Fibroblast of lung (primary cell): Measurements from ENCODE around the gene GSE1. TPM values are rescaled to one million over a fixed set of nuclear protein-coding genes. Genes with fewer than 3 reads are reported as not detected.

Source experiments
- DNase-seq, 2 donors: peaks; one replicate each; pipeline versions ENCODE4 v3.0.0 to v3.0.0-alpha.2; 2010; ENCODE audit warnings: low read depth in 2 of 2
- H2AFZ ChIP-seq: 2 replicates; pipeline ENCODE4 v1.5.1; 2012; ENCODE audit warnings: low read length, control low read depth, inconsistent platforms
- H3K27ac ChIP-seq: 2 replicates; pipeline ENCODE4 v1.5.1; 2011; ENCODE audit warnings: low read length, control low read depth; ENCODE audit not compliant: insufficient read depth
- H3K27me3 ChIP-seq: 2 replicates; pipeline ENCODE4 v1.5.1; 2011; ENCODE audit warnings: mild to moderate bottlenecking, low read length; ENCODE audit not compliant: control insufficient read depth, insufficient read depth
- H3K36me3 ChIP-seq: 2 replicates; pipeline ENCODE4 v1.5.1; 2011; ENCODE audit warnings: low read length; ENCODE audit not compliant: control insufficient read depth, insufficient read depth
- H3K4me1 ChIP-seq: 2 replicates; pipeline ENCODE4 v1.5.1; 2011; ENCODE audit warnings: low read length; ENCODE audit not compliant: control insufficient read depth, insufficient read depth; ENCODE audit errors: extremely low read depth
- H3K4me2 ChIP-seq: 2 replicates; pipeline ENCODE4 v1.5.1; 2011; ENCODE audit warnings: low read length, control low read depth; ENCODE audit not compliant: insufficient read depth; ENCODE audit errors: extremely low read depth
- H3K4me3 ChIP-seq, 4 experiments: fragments of 200-600 bp in 1 of 4; sonication (generic) in 1 of 4; replicated peaks in 1 of 4; 2 replicates each; pipeline ENCODE4 v1.5.1; 2011 to 2016; ENCODE audit warnings: low read length in 4 of 4, low read depth in 3 of 4, mild to moderate bottlenecking in 3 of 4, control low read depth in 2 of 4, inconsistent platforms in 1 of 4, mixed read lengths in 1 of 4; ENCODE audit not compliant: insufficient read depth in 1 of 4; ENCODE audit errors: control extremely low read depth in 1 of 4
- H3K79me2 ChIP-seq: 2 replicates; pipeline ENCODE4 v1.5.1; 2012; ENCODE audit warnings: mild to moderate bottlenecking, low read length, inconsistent platforms; ENCODE audit not compliant: control insufficient read depth, insufficient read depth
- H3K9ac ChIP-seq: 2 replicates; pipeline ENCODE4 v1.5.1; 2011; ENCODE audit warnings: mild to moderate bottlenecking, low read length, control low read depth; ENCODE audit not compliant: insufficient read depth
- H3K9me3 ChIP-seq: 2 replicates; pipeline ENCODE4 v1.5.1; 2012; ENCODE audit warnings: low read depth, low read length; ENCODE audit not compliant: control insufficient read depth, insufficient read depth
- H4K20me1 ChIP-seq: 2 replicates; pipeline ENCODE4 v1.5.1; 2011; ENCODE audit warnings: low read length; ENCODE audit not compliant: control insufficient read depth, insufficient read depth; ENCODE audit errors: extremely low read depth
- EZH2 ChIP-seq: IDR thresholded peaks from 2 replicates; pipeline ENCODE4 v1.5.1; 2012; ENCODE audit warnings: low read length, control low read depth, mild to moderate bottlenecking; ENCODE audit errors: missing control alignments
- polyA plus RNA-seq, 2 donors: library from polyadenylated mRNA; depleted of rRNA in 1 of 2; stranded (reverse) in 1 of 2; unstranded in 1 of 2; fragments of >200 nt; gene quantifications; 2 replicates each; pipeline ENCODE4 v1.2.1, GENCODE V29; 2011 to 2012; ENCODE audit warnings: missing spikeins in 1 of 2
- total RNA-seq: library from RNA; depleted of rRNA; stranded (reverse); fragments of >200 nt; gene quantifications from 2 replicates; pipeline ENCODE4 v1.2.1, GENCODE V29; 2014
- TF ChIP-seq, protein P1 (sequence below), 2 donors: IDR thresholded peaks in 1 of 2; conservative IDR thresholded peaks in 1 of 2; 1 replicate in 1 of 2; 2 replicates in 1 of 2; pipeline ENCODE4 v1.5.1; 2011 to 2012; ENCODE audit warnings: low read length in 2 of 2, control low read depth in 1 of 2, inconsistent platforms in 1 of 2, low read depth in 1 of 2, mild to moderate bottlenecking in 1 of 2

Gene GSE1
- total and polyA plus RNA-seq, 2 donors (not counting 1 experiment from before 2014, with no cell fraction given): 11.0 to 35.7 TPM

DNA sequence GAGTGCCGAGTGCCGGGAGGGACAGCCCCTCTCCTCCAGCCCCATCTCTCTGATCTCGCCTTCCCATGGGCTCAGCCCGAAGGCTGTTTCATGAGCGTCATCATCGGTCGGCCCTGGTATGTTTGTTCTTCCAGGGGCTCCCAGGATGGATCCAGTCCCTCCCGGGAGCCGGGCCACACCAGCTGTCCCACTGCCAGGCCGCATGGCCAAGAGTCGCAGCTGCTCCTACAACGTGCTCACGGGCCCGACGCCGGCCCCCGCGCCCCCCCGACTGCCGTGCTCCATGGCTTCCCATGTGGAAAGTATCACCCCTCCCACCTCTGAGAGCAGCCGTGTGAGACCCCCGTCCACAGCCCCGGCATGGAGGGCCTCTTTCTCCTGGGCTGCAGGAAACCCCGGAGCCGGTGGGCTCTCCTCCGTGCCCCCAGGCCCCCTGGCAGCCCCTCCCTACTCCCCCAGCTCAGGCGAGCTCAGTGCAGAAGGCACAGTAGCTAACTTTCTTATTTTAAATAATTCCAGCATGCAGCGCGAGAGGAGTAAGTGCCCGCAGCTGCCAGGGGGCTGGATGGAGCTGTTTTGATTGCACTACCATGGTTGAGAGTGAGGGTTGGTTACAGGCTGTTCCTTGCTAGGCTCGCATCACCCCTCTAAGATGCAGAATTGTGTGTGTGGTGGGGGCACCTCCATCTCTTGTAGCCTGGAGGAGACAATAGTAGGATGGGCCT is 26.6 kb upstream of the GSE1 start:
- Histone ChIP-seq H3K27ac (peak overlapping the region; percentile 7), H3K4me3 (no peak overlapping the region), H3K9me3 (no peaks in the 10 kb centered on the region), H3K4me1 (peaks cover 6% of the 10 kb centered on the region), H3K9ac (no peak overlapping the region), H2AFZ (no peak overlapping the region), H4K20me1 (peaks cover 2% of the 10 kb centered on the region), H3K36me3 (no peaks in the 10 kb centered on the region), H3K79me2 (peaks cover 13% of the 10 kb centered on the region), H3K27me3 (no peaks in the 10 kb centered on the region), H3K4me2 (no peak overlapping the region)
- DNase-seq: peak; percentile 39 to 69
- no peak for TF ChIP-seq EZH2
- TF ChIP-seq, protein P1, sequence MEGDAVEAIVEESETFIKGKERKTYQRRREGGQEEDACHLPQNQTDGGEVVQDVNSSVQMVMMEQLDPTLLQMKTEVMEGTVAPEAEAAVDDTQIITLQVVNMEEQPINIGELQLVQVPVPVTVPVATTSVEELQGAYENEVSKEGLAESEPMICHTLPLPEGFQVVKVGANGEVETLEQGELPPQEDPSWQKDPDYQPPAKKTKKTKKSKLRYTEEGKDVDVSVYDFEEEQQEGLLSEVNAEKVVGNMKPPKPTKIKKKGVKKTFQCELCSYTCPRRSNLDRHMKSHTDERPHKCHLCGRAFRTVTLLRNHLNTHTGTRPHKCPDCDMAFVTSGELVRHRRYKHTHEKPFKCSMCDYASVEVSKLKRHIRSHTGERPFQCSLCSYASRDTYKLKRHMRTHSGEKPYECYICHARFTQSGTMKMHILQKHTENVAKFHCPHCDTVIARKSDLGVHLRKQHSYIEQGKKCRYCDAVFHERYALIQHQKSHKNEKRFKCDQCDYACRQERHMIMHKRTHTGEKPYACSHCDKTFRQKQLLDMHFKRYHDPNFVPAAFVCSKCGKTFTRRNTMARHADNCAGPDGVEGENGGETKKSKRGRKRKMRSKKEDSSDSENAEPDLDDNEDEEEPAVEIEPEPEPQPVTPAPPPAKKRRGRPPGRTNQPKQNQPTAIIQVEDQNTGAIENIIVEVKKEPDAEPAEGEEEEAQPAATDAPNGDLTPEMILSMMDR (conservative IDR thresholded peaks at IDR 0.05 in 1 of 2, IDR thresholded peaks at IDR 0.05 in 1 of 2; ENCODE audit: low read depth in 1 of 2, low read length in 2 of 2): no peak

DNA sequence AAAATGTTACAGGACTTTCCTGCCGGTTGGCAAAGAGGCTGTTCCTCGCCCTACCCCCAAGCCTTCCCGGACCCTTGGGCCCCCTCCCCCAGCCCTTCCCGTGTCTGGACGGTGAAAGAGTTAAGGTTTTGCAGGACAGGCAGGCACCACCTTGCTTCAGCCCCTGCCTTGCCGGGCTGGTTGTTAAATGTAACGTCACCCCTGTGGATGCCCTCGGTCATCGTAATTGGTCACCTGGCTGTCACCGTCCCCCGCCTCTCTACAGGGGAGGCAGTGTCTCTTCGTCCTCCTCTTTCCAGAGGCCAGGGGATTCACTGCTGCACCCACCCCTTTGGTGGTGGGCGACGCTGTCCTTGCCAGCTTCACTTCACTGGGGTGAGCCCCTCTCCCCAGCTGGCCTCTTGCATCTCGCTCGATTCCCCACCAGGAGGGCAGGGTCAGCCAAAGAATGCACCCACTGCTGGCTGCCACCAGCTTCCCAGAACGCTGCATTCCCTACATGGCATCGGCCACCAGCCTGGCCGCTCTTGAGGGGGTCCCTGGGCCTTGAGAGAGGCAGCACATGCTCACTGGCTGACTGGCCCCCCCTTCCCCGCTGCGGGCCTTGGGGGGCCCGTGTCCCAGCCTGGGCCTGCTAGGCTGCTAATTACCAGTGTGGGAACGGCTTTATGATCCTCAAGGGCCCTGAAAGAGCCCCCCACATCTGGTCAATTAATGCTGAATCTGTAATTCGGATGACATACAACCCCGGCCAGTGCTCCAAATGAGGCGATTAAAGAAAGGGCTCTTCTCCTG is 25.2 kb upstream of the GSE1 start:
- TF ChIP-seq, protein P1 (conservative IDR thresholded peaks at IDR 0.05 in 1 of 2, IDR thresholded peaks at IDR 0.05 in 1 of 2; ENCODE audit: low read depth in 1 of 2, low read length in 2 of 2): no peak
- no peak for TF ChIP-seq EZH2
- Histone ChIP-seq H3K79me2 (peaks cover 10% of the 10 kb centered on the region), H3K9ac (no peak overlapping the region), H3K36me3 (no peaks in the 10 kb centered on the region), H4K20me1 (peaks cover 2% of the 10 kb centered on the region), H3K4me1 (peaks cover 9% of the 10 kb centered on the region), H2AFZ (no peak overlapping the region), H3K27me3 (no peaks in the 10 kb centered on the region), H3K9me3 (no peaks in the 10 kb centered on the region), H3K27ac (no peak overlapping the region), H3K4me2 (no peak overlapping the region), H3K4me3 (no peak overlapping the region)
- no peak for DNase-seq
